Measurements from ENCODE around the gene RIBC2. TPM values are rescaled to one million over a fixed set of nuclear protein-coding genes. Genes with fewer than 3 reads are reported as not detected.

Gene RIBC2
- total and polyA plus RNA-seq, 2 of the 4 experiments (the other 2 are of a cell fraction) = 0.29 to 0.36 TPM

DNA sequence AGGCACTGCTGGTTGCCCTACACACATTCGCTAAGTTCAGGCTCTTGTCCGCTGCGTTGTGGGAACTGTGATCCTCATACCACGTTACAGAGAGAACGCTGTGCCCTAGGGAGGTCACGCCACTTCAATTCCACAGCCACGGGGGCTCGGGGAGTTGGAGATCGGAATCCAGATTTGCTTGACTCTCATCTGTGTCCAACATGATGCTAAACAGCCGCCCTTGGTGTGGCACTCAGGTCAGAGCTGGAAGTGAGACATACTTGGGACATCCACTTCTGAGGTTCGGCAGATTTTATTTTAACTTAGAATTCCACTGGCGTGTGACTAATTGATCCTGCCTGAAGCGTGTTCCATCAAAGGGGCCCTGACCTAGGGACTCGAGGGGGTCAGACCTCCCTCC is 41.7 kb downstream of the RIBC2 start:
- TF ChIP-seq, protein P1, sequence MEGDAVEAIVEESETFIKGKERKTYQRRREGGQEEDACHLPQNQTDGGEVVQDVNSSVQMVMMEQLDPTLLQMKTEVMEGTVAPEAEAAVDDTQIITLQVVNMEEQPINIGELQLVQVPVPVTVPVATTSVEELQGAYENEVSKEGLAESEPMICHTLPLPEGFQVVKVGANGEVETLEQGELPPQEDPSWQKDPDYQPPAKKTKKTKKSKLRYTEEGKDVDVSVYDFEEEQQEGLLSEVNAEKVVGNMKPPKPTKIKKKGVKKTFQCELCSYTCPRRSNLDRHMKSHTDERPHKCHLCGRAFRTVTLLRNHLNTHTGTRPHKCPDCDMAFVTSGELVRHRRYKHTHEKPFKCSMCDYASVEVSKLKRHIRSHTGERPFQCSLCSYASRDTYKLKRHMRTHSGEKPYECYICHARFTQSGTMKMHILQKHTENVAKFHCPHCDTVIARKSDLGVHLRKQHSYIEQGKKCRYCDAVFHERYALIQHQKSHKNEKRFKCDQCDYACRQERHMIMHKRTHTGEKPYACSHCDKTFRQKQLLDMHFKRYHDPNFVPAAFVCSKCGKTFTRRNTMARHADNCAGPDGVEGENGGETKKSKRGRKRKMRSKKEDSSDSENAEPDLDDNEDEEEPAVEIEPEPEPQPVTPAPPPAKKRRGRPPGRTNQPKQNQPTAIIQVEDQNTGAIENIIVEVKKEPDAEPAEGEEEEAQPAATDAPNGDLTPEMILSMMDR (conservative IDR thresholded peaks at IDR 0.05; ENCODE audit: low read depth, low read length) = no peak
- TF ChIP-seq FOS (IDR thresholded peaks at IDR 0.05; ENCODE audit: low read depth, low read length) = no peak
- no peak for TF ChIP-seq MAZ (IDR thresholded peaks at IDR 0.05; ENCODE audit: borderline replicate concordance, low read depth, low read length)
- no peak for TF ChIP-seq BHLHE40 (IDR thresholded peaks at IDR 0.05; ENCODE audit: low read depth, low read length)
- TF ChIP-seq RFX5 (IDR thresholded peaks at IDR 0.05; ENCODE audit: low read depth, low read length) = no peak
- no peak for TF ChIP-seq MXI1 (IDR thresholded peaks at IDR 0.05; ENCODE audit: borderline replicate concordance, low read depth, low read length)
- no peak for TF ChIP-seq POLR2A (IDR thresholded peaks at IDR 0.05; ENCODE audit: low read depth, low read length)
- no peak for TF ChIP-seq RAD21 (IDR thresholded peaks at IDR 0.05; ENCODE audit: low read length)
- TF ChIP-seq RCOR1 (IDR thresholded peaks at IDR 0.05; ENCODE audit: insufficient replicate concordance, low read length) = no peak
- TF ChIP-seq CEBPB (IDR thresholded peaks at IDR 0.05; ENCODE audit: low read depth, low read length) = no peak
- no peak for TF ChIP-seq MAFK (IDR thresholded peaks at IDR 0.05; ENCODE audit: low read depth, low read length)
- TF ChIP-seq SMC3 (IDR thresholded peaks at IDR 0.05; ENCODE audit: low read depth, low read length) = no peak
- TF ChIP-seq, protein P2, sequence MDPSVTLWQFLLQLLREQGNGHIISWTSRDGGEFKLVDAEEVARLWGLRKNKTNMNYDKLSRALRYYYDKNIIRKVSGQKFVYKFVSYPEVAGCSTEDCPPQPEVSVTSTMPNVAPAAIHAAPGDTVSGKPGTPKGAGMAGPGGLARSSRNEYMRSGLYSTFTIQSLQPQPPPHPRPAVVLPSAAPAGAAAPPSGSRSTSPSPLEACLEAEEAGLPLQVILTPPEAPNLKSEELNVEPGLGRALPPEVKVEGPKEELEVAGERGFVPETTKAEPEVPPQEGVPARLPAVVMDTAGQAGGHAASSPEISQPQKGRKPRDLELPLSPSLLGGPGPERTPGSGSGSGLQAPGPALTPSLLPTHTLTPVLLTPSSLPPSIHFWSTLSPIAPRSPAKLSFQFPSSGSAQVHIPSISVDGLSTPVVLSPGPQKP (IDR thresholded peaks at IDR 0.05; ENCODE audit: borderline replicate concordance, low read depth, low read length) = no peak
- TF ChIP-seq NFE2L2 (IDR thresholded peaks at IDR 0.05; ENCODE audit: low read depth, low read length) = no peak
- TF ChIP-seq, protein P3, sequence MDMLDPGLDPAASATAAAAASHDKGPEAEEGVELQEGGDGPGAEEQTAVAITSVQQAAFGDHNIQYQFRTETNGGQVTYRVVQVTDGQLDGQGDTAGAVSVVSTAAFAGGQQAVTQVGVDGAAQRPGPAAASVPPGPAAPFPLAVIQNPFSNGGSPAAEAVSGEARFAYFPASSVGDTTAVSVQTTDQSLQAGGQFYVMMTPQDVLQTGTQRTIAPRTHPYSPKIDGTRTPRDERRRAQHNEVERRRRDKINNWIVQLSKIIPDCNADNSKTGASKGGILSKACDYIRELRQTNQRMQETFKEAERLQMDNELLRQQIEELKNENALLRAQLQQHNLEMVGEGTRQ (IDR thresholded peaks at IDR 0.05; ENCODE audit: low read depth, low read length) = no peak
- no peak for TF ChIP-seq CHD1 (IDR thresholded peaks at IDR 0.05; ENCODE audit: low read depth, low read length)
- Histone ChIP-seq H4K5ac (ENCODE audit: low read depth, low read length) (no peak overlapping the region; the same call in 1 of the 2 replicates), H2AFZ (replicated peaks; ENCODE audit: low read length, poor library complexity) (peak overlapping the region; percentile 58), H3K4me1 (ENCODE audit: control insufficient read depth, insufficient read depth, low read length) (peaks cover 32% of the 10 kb centered on the region), H3K18ac (ENCODE audit: low read depth, low read length) (no peak overlapping the region; the same call in 1 of the 2 replicates), H3K9ac (ENCODE audit: low read depth, low read length) (no peak overlapping the region), H3K14ac (replicated peaks; ENCODE audit: low read depth, low read length) (no peak overlapping the region), H2AK9ac (replicated peaks; ENCODE audit: low read depth, low read length, poor library complexity) (peak overlapping the region; percentile 71), H3K9me3 (ENCODE audit: control insufficient read depth, insufficient read depth, low read length) (no peaks in the 10 kb centered on the region), H3K56ac (ENCODE audit: extremely low read depth, insufficient read depth, low read length) (no peak overlapping the region), H2BK120ac (ENCODE audit: low read depth, low read length) (peak overlapping the region; percentile 58), H3K27ac (ENCODE audit: insufficient read depth, low read length) (no peak overlapping the region), H2BK20ac (ENCODE audit: low read depth, low read length) (peak overlapping the region; percentile 72), H3K79me1 (ENCODE audit: low read depth in 1 of 2, low read length in 2 of 2) (no peaks in the 10 kb centered on the region), H4K91ac (ENCODE audit: insufficient read depth, low read depth, low read length) (peak overlapping the region; percentile 31; the same call in 1 of the 2 replicates), H4K8ac (ENCODE audit: low read depth in 2 of 2, low read length in 2 of 2) (no peak overlapping the region), H3K4me2 (ENCODE audit: low read depth, low read length) (no peak overlapping the region), H3K4me3 (ENCODE audit: insufficient read depth, low read depth, low read length) (no peak overlapping the region), H2BK5ac (ENCODE audit: low read depth, low read length, poor library complexity, severe bottlenecking) (no peak overlapping the region), H3K27me3 (ENCODE audit: control insufficient read depth, insufficient read depth, low read length) (no peaks in the 10 kb centered on the region), H3K23ac (ENCODE audit: low read depth, low read length) (no peak overlapping the region), H3K9me1 (ENCODE audit: insufficient read depth, low read length) (peaks cover 33% of the 10 kb centered on the region), H2AK5ac (ENCODE audit: low read depth, low read length) (peak overlapping the region; percentile 95), H3K36me3 (ENCODE audit: control insufficient read depth, insufficient read depth, low read length) (no peaks in the 10 kb centered on the region), H4K20me1 (ENCODE audit: insufficient read depth, low read length) (no peaks in the 10 kb centered on the region), H2BK15ac (ENCODE audit: low read depth, low read length) (peak overlapping the region; percentile 56; the same call in 1 of the 3 replicates), H3K4ac (ENCODE audit: low read depth, low read length) (peak overlapping the region; percentile 1; the same call in 1 of the 2 replicates)
- ChIA-PET CTCF (no interaction called here), POLR2A (ENCODE audit: unreplicated experiment) (no interaction called here)
- intact Hi-C loops (cut with micrococcal nuclease) = no loop called here
- in situ Hi-C loops (cut with MboI; ENCODE audit: low sequenced_read_pairs) = no loop called here
- no TSS peak for BruUV-seq (replicated peaks)
- no peak for DNase-seq
- ATAC-seq (ENCODE audit: low read depth) = no peak
- dilution Hi-C loops (cut with HindIII; ENCODE audit: low sequenced_read_pairs, unreplicated experiment) = no loop called here
- 80% methylated on average over 1 of the region's 14 CpGs; no CpG with 5 or more reads in 1 of the 2 experiments for WGBS, 2 experiments (ENCODE audit: extremely low coverage in 2 of 2, insufficient read length in 1 of 2)

Measured in IMR-90 (cell line).